ENCODE measurements around the gene AVEN.

Gene AVEN

GRCh38 chr15:33913459-33913858 lies 125.5 kb downstream of the AVEN start:
- DNase-seq (ENCODE audit: extremely low read depth, low read depth) = no peak
- TF ChIP-seq CTCF (IDR thresholded peaks at IDR 0.05; ENCODE audit: low read depth, low read length, missing control alignments) = no peak
- no peak overlapping the region for H3K4me3 ChIP-seq (replicated peaks; ENCODE audit: low read depth, low read length)

- no peak for DNase-seq (ENCODE audit: extremely low read depth, low read depth)
- no peak for TF ChIP-seq CTCF (IDR thresholded peaks at IDR 0.05; ENCODE audit: low read depth, low read length, missing control alignments)
- H3K4me3 ChIP-seq (replicated peaks; ENCODE audit: low read depth, low read length) = no peak overlapping the region
These were observed 126.7 kb downstream of the AVEN start for GRCh38 chr15:33912326-33912725.

- no peak overlapping the region for H3K4me3 ChIP-seq (replicated peaks; ENCODE audit: low read depth, low read length)
- no peak for TF ChIP-seq CTCF (IDR thresholded peaks at IDR 0.05; ENCODE audit: low read depth, low read length, missing control alignments)
- no peak for DNase-seq (ENCODE audit: extremely low read depth, low read depth)
These were observed 128.3 kb downstream of the AVEN start for GRCh38 chr15:33910741-33911140.

- DNase-seq (ENCODE audit: extremely low read depth, low read depth) = no peak
- H3K4me3 ChIP-seq (replicated peaks; ENCODE audit: low read depth, low read length) = no peak overlapping the region
- no peak for TF ChIP-seq CTCF (IDR thresholded peaks at IDR 0.05; ENCODE audit: low read depth, low read length, missing control alignments)
These were observed 130.6 kb downstream of the AVEN start for GRCh38 chr15:33908406-33908805.

- TF ChIP-seq CTCF (IDR thresholded peaks at IDR 0.05; ENCODE audit: low read depth, low read length, missing control alignments) = no peak
- no peak overlapping the region for H3K4me3 ChIP-seq (replicated peaks; ENCODE audit: low read depth, low read length)
- no peak for DNase-seq (ENCODE audit: extremely low read depth, low read depth)
These were observed 131.7 kb downstream of the AVEN start for GRCh38 chr15:33907326-33907725.

GRCh38 chr15:33903661-33904060 lies 135.3 kb downstream of the AVEN start:
- no peak for DNase-seq (ENCODE audit: extremely low read depth, low read depth)
- H3K4me3 ChIP-seq (replicated peaks; ENCODE audit: low read depth, low read length) = no peak overlapping the region
- TF ChIP-seq CTCF (IDR thresholded peaks at IDR 0.05; ENCODE audit: low read depth, low read length, missing control alignments) = no peak

GRCh38 chr15:33902043-33902442 lies 137.0 kb downstream of the AVEN start:
- DNase-seq (ENCODE audit: extremely low read depth, low read depth) = no peak
- no peak overlapping the region for H3K4me3 ChIP-seq (replicated peaks; ENCODE audit: low read depth, low read length)
- no peak for TF ChIP-seq CTCF (IDR thresholded peaks at IDR 0.05; ENCODE audit: low read depth, low read length, missing control alignments)

Data from HFF-Myc (cell line).